Heart left ventricle (tissue), 13 donors: Measurements from ENCODE around the gene AP2S1.

Experiments used
- POLR2A ChIP-seq, 2 donors: fragments of 450-650 bp; IDR thresholded peaks; one replicate each; pipeline ENCODE4 v1.6.1; 2017; ENCODE audit warnings: antibody characterized with exemption in 2 of 2, mild to moderate bottlenecking in 2 of 2, moderate library complexity in 2 of 2
- TF ChIP-seq, protein P1 (sequence below), 12 donors: fragments of 200-600 bp; sonication (generic) in 4 of 12; IDR thresholded peaks; one replicate each; pipeline versions ENCODE4 v1.5.0 to v1.8.0; 2018 to 2022; ENCODE audit warnings: antibody characterized with exemption in 12 of 12, mild to moderate bottlenecking in 5 of 12
- donor health status: ischemic (EF 13 %, LVEDD 7.1; RV severe dilation, severe dysfunction).
- donor health status: DM: no; HTN: yes; CAD: no.
- donor health status: DM: no; HTN: no; CAD: no.
- donor health status: ischemic (EF 25% LVEDD 6.9; RV normal size, moderate dysfunction).
- donor health status: ischemic (EF 25% LVEDD 5.7; RV mildly dilated, moderate dysfunction).
- donor health status: ischemic (EF 35%, LVEDD 5.7; RV mildly dilated, moderate dysfunction).
- donor health status: nonischemic (EF 11% LVEDD 7.7; RV severe dilation, severe dysfunction).
- donor health status: DM: yes; HTN: yes; CAD: no.
- donor health status: PGD.
- donor health status: ischemic (EF 29% LVEDD 5.4; RV normal size, mild dysfunction).
- donor health status: nonischemic (EF 23%, LVEDD 6.1; RV moderate dilation, normal function).

DNA sequence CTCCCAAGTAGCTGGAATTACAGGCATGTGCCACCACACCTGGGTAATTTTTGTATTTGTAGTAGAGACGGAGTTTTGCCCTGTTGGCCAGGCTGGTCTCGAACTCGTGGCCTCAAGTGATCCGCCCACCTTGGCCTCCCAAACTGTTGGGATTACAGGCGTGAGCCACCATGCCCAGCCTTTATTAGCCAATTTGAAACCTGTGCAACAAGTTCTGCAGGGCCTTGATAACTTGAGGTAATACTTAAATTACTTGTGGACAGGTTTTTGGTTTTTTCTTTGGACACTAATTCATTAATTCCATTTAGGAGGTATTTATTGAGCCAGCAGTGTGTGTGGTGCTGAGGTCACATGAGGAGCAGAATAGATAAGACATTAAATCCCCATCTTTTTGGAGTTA, 49.7 kb upstream of the AP2S1 start:
- TF ChIP-seq, protein P1, sequence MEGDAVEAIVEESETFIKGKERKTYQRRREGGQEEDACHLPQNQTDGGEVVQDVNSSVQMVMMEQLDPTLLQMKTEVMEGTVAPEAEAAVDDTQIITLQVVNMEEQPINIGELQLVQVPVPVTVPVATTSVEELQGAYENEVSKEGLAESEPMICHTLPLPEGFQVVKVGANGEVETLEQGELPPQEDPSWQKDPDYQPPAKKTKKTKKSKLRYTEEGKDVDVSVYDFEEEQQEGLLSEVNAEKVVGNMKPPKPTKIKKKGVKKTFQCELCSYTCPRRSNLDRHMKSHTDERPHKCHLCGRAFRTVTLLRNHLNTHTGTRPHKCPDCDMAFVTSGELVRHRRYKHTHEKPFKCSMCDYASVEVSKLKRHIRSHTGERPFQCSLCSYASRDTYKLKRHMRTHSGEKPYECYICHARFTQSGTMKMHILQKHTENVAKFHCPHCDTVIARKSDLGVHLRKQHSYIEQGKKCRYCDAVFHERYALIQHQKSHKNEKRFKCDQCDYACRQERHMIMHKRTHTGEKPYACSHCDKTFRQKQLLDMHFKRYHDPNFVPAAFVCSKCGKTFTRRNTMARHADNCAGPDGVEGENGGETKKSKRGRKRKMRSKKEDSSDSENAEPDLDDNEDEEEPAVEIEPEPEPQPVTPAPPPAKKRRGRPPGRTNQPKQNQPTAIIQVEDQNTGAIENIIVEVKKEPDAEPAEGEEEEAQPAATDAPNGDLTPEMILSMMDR (IDR thresholded peaks at IDR 0.05), result no peak
- no peak for TF ChIP-seq POLR2A (IDR thresholded peaks at IDR 0.05)
